SW 1271 (cell line): ENCODE measurements around the gene NCOA4.
"Not testable (repeated sequence)": the region's sequence is repeated elsewhere in the genome, so short reads cannot be mapped to it uniquely, and the experiment has no call there.

Experiments used
- DNase-seq, 2 experiments: peaks; one replicate each; lab custom pipeline; 2025; lab: John Stamatoyannopoulos, UW

Gene NCOA4

GRCh38 chr10:46052057-46052790 lies 21.8 kb upstream of the NCOA4 start:
- no peak for DNase-seq

- no peak for DNase-seq
These were observed 20.7 kb upstream of the NCOA4 start for GRCh38 chr10:46050941-46051623.

- not testable (repeated sequence) for DNase-seq
These were observed 19.0 kb upstream of the NCOA4 start for GRCh38 chr10:46049497-46049831.

- DNase-seq: no peak
These were observed 17.7 kb upstream of the NCOA4 start for GRCh38 chr10:46048152-46048551.

GRCh38 chr10:46046261-46046660 lies 15.8 kb upstream of the NCOA4 start, which contains the start of gene MSMB:
Gene MSMB, minus strand, starts transcription at chr10:46046269. Its CDS starts 32 bp downstream, at chr10:46046237.
- no peak for DNase-seq

GRCh38 chr10:46042527-46042926 lies 12.1 kb upstream of the NCOA4 start:
- no peak for DNase-seq

- DNase-seq: no peak
These were observed 9.6 kb upstream of the NCOA4 start for GRCh38 chr10:46040004-46040403.

- DNase-seq: no peak
These were observed 6.8 kb upstream of the NCOA4 start for GRCh38 chr10:46037107-46037825.

GRCh38 chr10:46035923-46036849 lies 5.8 kb upstream of the NCOA4 start:
- no peak for DNase-seq

- DNase-seq: no peak
These were observed 3.2 kb upstream of the NCOA4 start for GRCh38 chr10:46033602-46034011.

- DNase-seq: no peak
These were observed 1.5 kb upstream of the NCOA4 start for GRCh38 chr10:46031648-46032532.

- DNase-seq: no peak
These were observed 877 bp downstream of the NCOA4 start for GRCh38 chr10:46029461-46030030.

- peak; percentile 3 to 69 for DNase-seq
These were observed 1.6 kb downstream of the NCOA4 start for GRCh38 chr10:46028584-46029460.

- no peak for DNase-seq
These were observed 4.3 kb downstream of the NCOA4 start for GRCh38 chr10:46026106-46026505.

- DNase-seq: no peak
These were observed 5.0 kb downstream of the NCOA4 start for GRCh38 chr10:46025406-46025805.

- DNase-seq: no peak
These were observed 5.5 kb downstream of the NCOA4 start for GRCh38 chr10:46024948-46025347.

- DNase-seq: peak; percentile 51 to 74
These were observed 7.3 kb downstream of the NCOA4 start for GRCh38 chr10:46022978-46023702.

GRCh38 chr10:46020344-46020657 lies 10.1 kb downstream of the NCOA4 start:
- no peak for DNase-seq
